A549 (cell line): Measurements from ENCODE around the gene ACSL4. TPM values are rescaled to one million over a fixed set of nuclear protein-coding genes. Genes with fewer than 3 reads are reported as not detected.

Experiments
- ATAC-seq, 2 experiments: fragments of 200-7000 bp in 1 of 2; fragments of >200 bp in 1 of 2; cut with Nextera tagmentation in 1 of 2; cut with Tn5 transposase in 1 of 2; 3 replicates each; pipeline versions ENCODE4 v1.8.0 to v1.9.1; 2018 to 2020; ENCODE audit warnings: mild to moderate bottlenecking in 1 of 2, moderate library complexity in 1 of 2
- CTCF ChIA-PET: fragments of 300-600 bp; sonication (Branson Sonifier 250); formaldehyde crosslinking; extraction: SDS; loops from one replicate; lab custom pipeline; 2021; ENCODE audit warnings: antibody characterized with exemption, inconsistent platforms; lab: Yijun Ruan, JAX
- POLR2A ChIA-PET: fragments of 350-600 bp; formaldehyde crosslinking; extraction: SDS; loops from one replicate; lab custom pipeline; 2021; ENCODE audit warnings: antibody characterized with exemption, inconsistent platforms; lab: Yijun Ruan, JAX
- DNase-seq, 2 experiments: peaks; one replicate each; pipeline versions ENCODE4 v3.0.0 to v3.0.0-alpha.2; 2011 to 2016; ENCODE audit warnings: low read depth in 1 of 2, low spot score in 1 of 2
- FAIRE-seq: peaks from 2 replicates; lab custom pipeline; 2011; peaks lifted over from hg19 to GRCh38; lab: Jason Lieb, UNC
- H3K27ac ChIP-seq, 2 experiments: fragments of >200 bp; sonication (Bioruptor Twin); formaldehyde crosslinking; 3 replicates each; pipeline ENCODE4 v1.5.1; 2016 to 2017
- H3K4me1 ChIP-seq: fragments of >200 bp; sonication (Bioruptor Twin); formaldehyde crosslinking; 3 replicates; pipeline ENCODE4 v1.6.1; 2016
- H3K4me2 ChIP-seq: fragments of >200 bp; sonication (Bioruptor Twin); formaldehyde crosslinking; 3 replicates; pipeline ENCODE4 v1.6.1; 2016
- H3K4me3 ChIP-seq: fragments of >200 bp; sonication (Bioruptor Twin); formaldehyde crosslinking; 3 replicates; pipeline ENCODE4 v1.5.1; 2016
- H3K9me3 ChIP-seq: fragments of >200 bp; sonication (Bioruptor Twin); formaldehyde crosslinking; 3 replicates; pipeline ENCODE4 v1.6.1; 2016
- HDAC2 ChIP-seq: fragments of 200-600 bp; sonication (generic); IDR thresholded peaks from 2 replicates; pipeline ENCODE4 v1.6.1; 2016
- KDM1A ChIP-seq: fragments of 200-600 bp; sonication (generic); IDR thresholded peaks from 2 replicates; pipeline ENCODE4 v1.6.1; 2016; ENCODE audit warnings: low read depth, mild to moderate bottlenecking
- MYC ChIP-seq: IDR thresholded peaks from 2 replicates; pipeline ENCODE4 v1.6.1; 2012; ENCODE audit warnings: mild to moderate bottlenecking, inconsistent platforms, low read length, improper control_type of control experiment, borderline replicate concordance
- RAD21 ChIP-seq, 2 experiments: fragments of >200 bp in 1 of 2; sonication (Bioruptor Twin) in 1 of 2; formaldehyde crosslinking in 1 of 2; IDR thresholded peaks in 1 of 2; conservative IDR thresholded peaks in 1 of 2; 2 replicates in 1 of 2; 3 replicates in 1 of 2; pipeline ENCODE4 v1.6.1; 2012 to 2018; ENCODE audit warnings: inconsistent platforms in 1 of 2
- SMC3 ChIP-seq: fragments of >200 bp; sonication (Bioruptor Twin); formaldehyde crosslinking; IDR thresholded peaks from 3 replicates; pipeline ENCODE4 v1.6.1; 2018; ENCODE audit warnings: inconsistent platforms
- ZFP36 ChIP-seq: fragments of 450-650 bp; IDR thresholded peaks from 2 replicates; pipeline ENCODE4 v1.6.1; 2014; ENCODE audit warnings: borderline replicate concordance; ENCODE audit not compliant: partially characterized antibody
- whole genome bisulfite sequencing: methylation state at CpG from one replicate; pipeline ENCODE4 v1.1.6; 2017; ENCODE audit errors: missing lambda C conversion rate; 5-methylcytosine and 5-hydroxymethylcytosine counted together
- polyA plus RNA-seq, 4 experiments: library from polyadenylated mRNA; depleted of rRNA in 3 of 4; stranded (reverse); fragments of >200 nt; fragmentation: RNase III in 1 of 4; extraction: RNeasy Plus Mini Kit Qiagen cat#74134 plus additional on column Dnase treatment in 1 of 4; gene quantifications; 2 replicates in 3 of 4; 3 replicates in 1 of 4; pipeline ENCODE4 v1.2.3, GENCODE V29; 2011 to 2017
- TF ChIP-seq, protein P1 (sequence below): fragments of >200 bp; sonication (Bioruptor Twin); formaldehyde crosslinking; IDR thresholded peaks from 3 replicates; pipeline ENCODE4 v1.5.1; 2016
- TF ChIP-seq, protein P2 (sequence below): fragments of 250-450 bp; sonication (Bioruptor Pico); IDR thresholded peaks from 2 replicates; pipeline ENCODE4 v1.5.0; 2021; ENCODE audit warnings: mild to moderate bottlenecking, moderate library complexity, borderline replicate concordance

Gene ACSL4
- polyA plus RNA-seq, 2 of the 4 experiments (the other 2 are of a cell fraction): 31.6 to 36.8 TPM

GRCh38 chrX:109635146-109635545, 97.9 kb downstream of the ACSL4 start:
- ATAC-seq (peak; percentile 66 to 79; a peak in 4 of 6 replicates), DNase-seq (peak; percentile 3 to 15), FAIRE-seq (peak; percentile 43)
- no peak for TF ChIP-seq KDM1A
- no peak for TF ChIP-seq MYC
- TF ChIP-seq, protein P1, sequence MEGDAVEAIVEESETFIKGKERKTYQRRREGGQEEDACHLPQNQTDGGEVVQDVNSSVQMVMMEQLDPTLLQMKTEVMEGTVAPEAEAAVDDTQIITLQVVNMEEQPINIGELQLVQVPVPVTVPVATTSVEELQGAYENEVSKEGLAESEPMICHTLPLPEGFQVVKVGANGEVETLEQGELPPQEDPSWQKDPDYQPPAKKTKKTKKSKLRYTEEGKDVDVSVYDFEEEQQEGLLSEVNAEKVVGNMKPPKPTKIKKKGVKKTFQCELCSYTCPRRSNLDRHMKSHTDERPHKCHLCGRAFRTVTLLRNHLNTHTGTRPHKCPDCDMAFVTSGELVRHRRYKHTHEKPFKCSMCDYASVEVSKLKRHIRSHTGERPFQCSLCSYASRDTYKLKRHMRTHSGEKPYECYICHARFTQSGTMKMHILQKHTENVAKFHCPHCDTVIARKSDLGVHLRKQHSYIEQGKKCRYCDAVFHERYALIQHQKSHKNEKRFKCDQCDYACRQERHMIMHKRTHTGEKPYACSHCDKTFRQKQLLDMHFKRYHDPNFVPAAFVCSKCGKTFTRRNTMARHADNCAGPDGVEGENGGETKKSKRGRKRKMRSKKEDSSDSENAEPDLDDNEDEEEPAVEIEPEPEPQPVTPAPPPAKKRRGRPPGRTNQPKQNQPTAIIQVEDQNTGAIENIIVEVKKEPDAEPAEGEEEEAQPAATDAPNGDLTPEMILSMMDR: peak; percentile 42
- TF ChIP-seq RAD21 (conservative IDR thresholded peaks at IDR 0.05 in 1 of 2, IDR thresholded peaks at IDR 0.05 in 1 of 2): 0 out of 5 replicates have a peak, but pooled peaks of 1 of the 2 experiments have one; percentile 7
- ChIA-PET CTCF (interaction anchor here (0.7 to 4.0 kb wide), 7 partner anchors 12 to 255 kb away, joined by 3 to 31 read pairs (median 4); no protein-coding TSS in a partner anchor), POLR2A (no interaction called here)
- no peak overlapping the region for H3K4me2 ChIP-seq
- no peaks in the 10 kb centered on the region for H3K9me3 ChIP-seq
- H3K4me1 ChIP-seq: no peaks in the 10 kb centered on the region
- no peak overlapping the region for H3K27ac ChIP-seq
- no peak overlapping the region for H3K4me3 ChIP-seq
- 26% methylated on average over 3 of the region's 3 CpGs for WGBS

DNA sequence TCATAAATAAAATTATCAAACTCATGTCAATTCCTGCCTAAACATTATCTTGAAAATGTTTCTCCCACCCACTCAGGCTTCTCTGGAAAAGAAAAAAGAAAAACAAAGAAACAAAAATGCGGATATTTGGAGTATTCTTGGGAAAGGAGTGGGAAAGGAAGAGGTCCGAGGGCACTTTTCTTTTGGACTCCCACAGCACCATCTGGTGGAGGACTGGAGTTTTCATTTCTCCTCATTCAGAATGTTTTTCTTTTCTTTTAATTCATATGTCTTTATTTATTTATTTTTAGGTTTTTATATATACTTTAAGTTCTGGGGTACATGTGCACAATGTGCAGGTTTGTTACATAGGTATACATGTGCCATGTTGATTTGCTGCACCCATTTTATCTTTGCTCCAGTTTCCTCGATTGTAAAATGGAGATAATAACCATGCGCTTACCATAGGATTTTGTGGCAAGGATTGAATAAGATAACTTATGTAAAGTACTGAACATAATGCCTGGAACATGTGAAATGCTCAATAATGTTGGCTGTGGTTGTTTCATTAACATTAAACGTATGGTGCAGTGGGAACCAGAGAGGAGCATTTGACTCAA, 100.1 kb downstream of the ACSL4 start:
- CTCF ChIA-PET: interaction anchor here (1.3 to 4.0 kb wide), 4 partner anchors 12 to 257 kb away, joined by 3 to 31 read pairs (median 10); no protein-coding TSS in a partner anchor
- DNase-seq (peak; percentile 13 to 20), FAIRE-seq (peak; percentile 39), ATAC-seq (no peak)
- no peaks in the 10 kb centered on the region for H3K9me3 ChIP-seq
- TF ChIP-seq, protein P1: peak; percentile 54
- TF ChIP-seq, protein P2, sequence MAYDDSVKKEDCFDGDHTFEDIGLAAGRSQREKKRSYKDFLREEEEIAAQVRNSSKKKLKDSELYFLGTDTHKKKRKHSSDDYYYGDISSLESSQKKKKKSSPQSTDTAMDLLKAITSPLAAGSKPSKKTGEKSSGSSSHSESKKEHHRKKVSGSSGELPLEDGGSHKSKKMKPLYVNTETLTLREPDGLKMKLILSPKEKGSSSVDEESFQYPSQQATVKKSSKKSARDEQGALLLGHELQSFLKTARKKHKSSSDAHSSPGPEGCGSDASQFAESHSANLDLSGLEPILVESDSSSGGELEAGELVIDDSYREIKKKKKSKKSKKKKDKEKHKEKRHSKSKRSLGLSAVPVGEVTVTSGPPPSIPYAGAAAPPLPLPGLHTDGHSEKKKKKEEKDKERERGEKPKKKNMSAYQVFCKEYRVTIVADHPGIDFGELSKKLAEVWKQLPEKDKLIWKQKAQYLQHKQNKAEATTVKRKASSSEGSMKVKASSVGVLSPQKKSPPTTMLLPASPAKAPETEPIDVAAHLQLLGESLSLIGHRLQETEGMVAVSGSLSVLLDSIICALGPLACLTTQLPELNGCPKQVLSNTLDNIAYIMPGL (CRISPR knock-in tag): no peak
- TF ChIP-seq SMC3: peak; percentile 42
- TF ChIP-seq RAD21 (conservative IDR thresholded peaks at IDR 0.05 in 1 of 2, IDR thresholded peaks at IDR 0.05 in 1 of 2): peak; percentile 55 to 57
- no peak overlapping the region for H3K27ac ChIP-seq
- POLR2A ChIA-PET: no interaction called here
- WGBS: 40% methylated on average over 5 of the region's 5 CpGs
- H3K4me2 ChIP-seq: no peak overlapping the region
- H3K4me1 ChIP-seq: no peaks in the 10 kb centered on the region
- H3K4me3 ChIP-seq: no peak overlapping the region

GRCh38 chrX:109629310-109629709, 103.7 kb downstream of the ACSL4 start:
- ATAC-seq (no peak), DNase-seq (no peak), FAIRE-seq (no peak)
- no peaks in the 10 kb centered on the region for H3K9me3 ChIP-seq
- ChIA-PET POLR2A (no interaction called here), CTCF (interaction anchor here (1.1 kb wide), 1 partner anchor 904 kb away, joined by 3 read pairs; no protein-coding TSS in a partner anchor)
- H3K27ac ChIP-seq: no peak overlapping the region
- no peak overlapping the region for H3K4me3 ChIP-seq
- TF ChIP-seq, protein P1: no peak
- TF ChIP-seq HDAC2 (no peak), ZFP36 (no peak)
- WGBS: 89% methylated on average over 3 of the region's 3 CpGs
- H3K4me1 ChIP-seq: no peaks in the 10 kb centered on the region
- H3K4me2 ChIP-seq: no peak overlapping the region
